ENCODE measurements around the gene CAMK1D.

- TF ChIP-seq CTCF (IDR thresholded peaks at IDR 0.05) (no peak), POLR2A (IDR thresholded peaks at IDR 0.05) (no peak)
Observed at GRCh38 chr10:12780634-12781601, 431.6 kb downstream of the CAMK1D start.

All from heart left ventricle (tissue), 13 donors.